ENCODE measurements around the gene ZFP90. TPM values are rescaled to one million over a fixed set of nuclear protein-coding genes. Genes with fewer than 3 reads are reported as not detected.

Gene ZFP90
- total and polyA plus RNA-seq, 9 of the 15 experiments (the other 6 are each of a cell fraction or from before 2014, with no cell fraction given) = 0.66 to 2.9 (median 2.3) TPM

- no peaks in the 10 kb centered on the region for H3K79me2 ChIP-seq (ENCODE audit: control insufficient read depth, insufficient read depth, low read length)
- TF ChIP-seq ELF1 (tag; IDR thresholded peaks at IDR 0.05) (no peak), CXXC5 (CRISPR knock-in tag; IDR thresholded peaks at IDR 0.05) (no peak), PATZ1 (CRISPR knock-in tag; IDR thresholded peaks at IDR 0.05; ENCODE audit: borderline replicate concordance) (no peak), CLOCK (CRISPR knock-in tag; IDR thresholded peaks at IDR 0.05; ENCODE audit: borderline replicate concordance) (no peak), ZFX (CRISPR knock-in tag; IDR thresholded peaks at IDR 0.05) (no peak)
- ChIA-PET POLR2A (interaction anchor here (0.6 kb wide), 1 partner anchor 616 kb away, joined by 4 read pairs; no protein-coding TSS in a partner anchor), CTCF (ENCODE audit: low intra/inter-chr PET ratio) (no interaction called here)
- intact Hi-C loops (cut with micrococcal nuclease) (no loop called here), in situ Hi-C loops (cut with MboI) (no loop called here)
- no peaks in the 10 kb centered on the region for H3K4me1 ChIP-seq (replicated peaks in 1 of 2; ENCODE audit: control insufficient read depth in 2 of 2, insufficient read depth in 2 of 2, low read length in 2 of 2)
- no peak overlapping the region for H3K27ac ChIP-seq (ENCODE audit: extremely low read depth, low read depth, low read length)
- H3K27me3 ChIP-seq (ENCODE audit: control insufficient read depth in 2 of 2, insufficient read depth in 2 of 2, low read length in 2 of 2) = peaks cover 0 to 27% of the 10 kb centered on the region in 2 experiments; a peak in 3 of 5 replicates
- FAIRE-seq = no peak
- H3K9me1 ChIP-seq (ENCODE audit: control insufficient read depth, insufficient read depth, low read length) = no peaks in the 10 kb centered on the region
- H3K4me2 ChIP-seq (ENCODE audit: insufficient read depth, low read length) = no peak overlapping the region
- no peak overlapping the region for H2AFZ ChIP-seq (ENCODE audit: low read depth, low read length)
- no peak overlapping the region for H3K9ac ChIP-seq (ENCODE audit: insufficient read depth in 1 of 2, low read depth in 2 of 2, low read length in 2 of 2)
- H3K9me3 ChIP-seq (replicated peaks; ENCODE audit: control insufficient read depth, insufficient read depth, low read depth, low read length) = no peaks in the 10 kb centered on the region
- no peak for ATAC-seq
- BruUV-seq (replicated peaks) = no TSS peak
- H3K36me3 ChIP-seq (ENCODE audit: control insufficient read depth, insufficient read depth, low read length) = no peaks in the 10 kb centered on the region
- DNase-seq (ENCODE audit: extremely low read depth in 1 of 4, low spot score in 3 of 4) = no peak
- no peak overlapping the region for H3K4me3 ChIP-seq
- no peaks in the 10 kb centered on the region; the same call in 1 of the 2 replicates for H4K20me1 ChIP-seq (replicated peaks; ENCODE audit: control insufficient read depth, insufficient read depth, low read length)
- WGBS (ENCODE audit: insufficient coverage, low coverage, missing lambda C conversion rate) = 0% methylated on average over 10 of the region's 11 CpGs
Measured at GRCh38 chr16:68492151-68492542, 46.9 kb upstream of the ZFP90 start.

Measured in K562 (cell line).